GM12875 (cell line): ENCODE measurements around the gene PSMA5.
"Not testable (repeated sequence)": the region's sequence is repeated elsewhere in the genome, so short reads cannot be mapped to it uniquely, and the experiment has no call there.

Experiments
- H3K4me3 ChIP-seq: one replicate; pipeline ENCODE4 v1.5.1; 2011; ENCODE audit warnings: low read depth, low read length, control low read depth
- CTCF ChIP-seq: IDR thresholded peaks from 2 replicates; pipeline ENCODE4 v1.5.1; 2011; ENCODE audit warnings: low read depth, mild to moderate bottlenecking, control low read depth, inconsistent platforms, low read length, moderate library complexity, borderline replicate concordance; ENCODE audit not compliant: insufficient read depth

The PSMA5 gene

DNA sequence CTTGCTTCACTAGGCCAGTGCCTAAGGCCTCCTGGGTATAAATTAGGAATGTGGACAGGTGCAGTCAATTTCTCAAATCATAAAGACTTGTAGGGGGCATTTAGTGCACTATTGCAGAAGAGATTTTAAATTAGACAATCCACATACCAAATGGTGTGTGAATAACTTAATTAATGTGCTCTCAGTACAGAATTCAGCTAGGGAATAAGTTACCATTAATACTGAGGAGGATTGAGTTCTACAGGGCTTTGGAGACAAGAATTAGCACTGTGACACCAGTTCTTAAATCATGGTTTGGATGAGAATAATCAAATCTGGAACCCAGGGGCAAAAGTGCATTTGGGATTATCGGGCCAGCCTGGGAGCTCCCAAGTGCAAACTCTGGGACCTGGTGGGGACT lies 41.8 kb upstream of the PSMA5 start:
- no peak overlapping the region for H3K4me3 ChIP-seq
- no peak for TF ChIP-seq CTCF

GRCh38 chr1:109467301-109467777 lies 41.1 kb upstream of the PSMA5 start:
- H3K4me3 ChIP-seq = no peak overlapping the region
- no peak for TF ChIP-seq CTCF

- no peak within 1 kb of the TSS for H3K4me3 ChIP-seq
- no peak for TF ChIP-seq CTCF
Measured at GRCh38 chr1:109466452-109467300, 40.4 kb upstream of the PSMA5 start, which contains the start of gene SYPL2. TSS of gene SYPL2 (plus strand) at chr1:109466546. CDS start at chr1:109466844, 298 bp downstream.

- no peak overlapping the region for H3K4me3 ChIP-seq
- no peak for TF ChIP-seq CTCF
Measured at GRCh38 chr1:109466125-109466451, 39.8 kb upstream of the PSMA5 start.

- no peak for TF ChIP-seq CTCF
- H3K4me3 ChIP-seq = no peak overlapping the region
Measured at GRCh38 chr1:109457819-109458218, 31.6 kb upstream of the PSMA5 start.

- no peak overlapping the region for H3K4me3 ChIP-seq
- no peak for TF ChIP-seq CTCF
Measured at GRCh38 chr1:109454497-109455133, 28.4 kb upstream of the PSMA5 start.

GRCh38 chr1:109447524-109447923 lies 21.3 kb upstream of the PSMA5 start:
- no peak for TF ChIP-seq CTCF
- no peak overlapping the region for H3K4me3 ChIP-seq

GRCh38 chr1:109445949-109446695 lies 19.9 kb upstream of the PSMA5 start:
- not testable (repeated sequence) for H3K4me3 ChIP-seq
